ENCODE measurements around the gene RNF121. TPM values are rescaled to one million over a fixed set of nuclear protein-coding genes. Genes with fewer than 3 reads are reported as not detected.

RNF121 gene
- total and polyA plus RNA-seq, 2 donors (not counting 1 experiment from before 2014, with no cell fraction given): 31.7 to 56.0 TPM

DNA sequence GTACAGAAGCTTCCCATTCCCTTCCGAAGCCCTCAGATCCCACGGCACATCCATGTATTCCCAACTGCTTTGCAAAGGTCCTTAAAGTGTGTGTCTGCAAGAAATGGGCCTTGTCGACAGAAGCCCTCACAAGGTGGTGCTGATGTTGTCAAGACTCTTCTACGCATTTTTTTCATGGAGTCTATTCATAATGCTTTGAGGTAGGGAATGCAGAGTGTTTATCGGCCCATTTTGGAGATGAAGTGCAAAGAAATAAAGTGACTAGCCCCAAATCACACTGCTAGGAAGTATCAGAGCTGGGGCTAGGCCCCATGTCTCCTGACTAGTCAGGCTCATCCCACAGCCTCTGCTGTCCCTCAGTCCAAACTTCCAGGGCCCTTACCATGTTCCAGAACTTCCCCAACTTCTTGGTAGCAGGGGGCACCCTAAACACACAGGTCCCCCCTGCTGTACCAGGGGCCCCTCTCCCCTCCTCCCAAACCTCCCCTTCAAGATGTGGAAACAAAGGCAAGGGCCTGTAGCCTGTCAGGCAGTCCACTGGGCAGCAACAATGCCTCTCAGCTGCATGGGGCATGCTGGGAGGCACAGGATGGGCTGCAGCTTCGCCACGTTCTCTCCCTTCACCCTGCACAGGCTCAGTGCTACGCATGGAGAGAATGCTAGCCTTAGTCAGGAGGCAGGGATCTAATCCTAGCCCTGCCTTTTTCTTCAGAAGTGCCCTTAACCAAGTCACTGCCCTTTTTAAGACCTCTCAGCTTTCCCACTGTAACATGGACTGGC, 77.7 kb downstream of the RNF121 start:
- no peak overlapping the region for H3K27ac Mint-ChIP-seq
- Histone ChIP-seq H3K27me3 (replicated peaks in 1 of 4; ENCODE audit: control extremely low read depth in 1 of 4, control insufficient read depth in 3 of 4, insufficient read depth in 4 of 4, low read length in 3 of 4) (no peaks in the 10 kb centered on the region), H3K27ac (ENCODE audit: low read length in 2 of 2) (no peak overlapping the region), H3K4me3 (ENCODE audit: control extremely low read depth in 1 of 5, extremely low read depth in 1 of 5, insufficient read depth in 1 of 5, low read depth in 2 of 5, low read length in 4 of 5) (no peak overlapping the region), H3K79me2 (ENCODE audit: control insufficient read depth, insufficient read depth, low read length) (no peaks in the 10 kb centered on the region), H2AFZ (ENCODE audit: insufficient read depth, low read depth, low read length, poor library complexity, severe bottlenecking) (no peak overlapping the region), H3K36me3 (replicated peaks in 1 of 2; ENCODE audit: control extremely low read depth in 1 of 2, control insufficient read depth in 1 of 2, extremely low read depth in 1 of 2, insufficient read depth in 2 of 2, low read length in 1 of 2) (peaks cover 2 to 98% of the 10 kb centered on the region in 2 experiments), H3K4me1 (ENCODE audit: control insufficient read depth in 2 of 2, insufficient read depth in 2 of 2, low read length in 2 of 2) (no peaks in the 10 kb centered on the region), H3K9me3 (ENCODE audit: control extremely low read depth in 1 of 3, control insufficient read depth in 2 of 3, insufficient read depth in 1 of 3, low read length in 2 of 3) (no peaks in the 10 kb centered on the region), H4K20me1 (ENCODE audit: control insufficient read depth, insufficient read depth, low read length, poor library complexity, severe bottlenecking) (peaks cover 30% of the 10 kb centered on the region), H3K9ac (ENCODE audit: low read length) (no peak overlapping the region), H3K4me2 (replicated peaks; ENCODE audit: low read depth, low read length, poor library complexity, severe bottlenecking) (no peak overlapping the region)
- H3K4me3 Mint-ChIP-seq: no peak overlapping the region
- intact Hi-C loops (cut with micrococcal nuclease): no loop called here
- WGBS (ENCODE audit: insufficient coverage): 100% methylated on average over 6 of the region's 8 CpGs
- ATAC-seq (ENCODE audit: low read depth) (no peak), DNase-seq (no peak)
- no peaks in the 10 kb centered on the region for H3K9me3 Mint-ChIP-seq (ENCODE audit: insufficient read depth)
- no peaks in the 10 kb centered on the region for H3K27me3 Mint-ChIP-seq
- H3K4me1 Mint-ChIP-seq: peaks cover 6% of the 10 kb centered on the region
- CTCF ChIA-PET: interaction anchor here (0.7 to 1.6 kb wide), 4 partner anchors 9 to 28 kb away, joined by 3 to 4 read pairs (median 4); no protein-coding TSS in a partner anchor
- no peak for TF ChIP-seq EZH2 (IDR thresholded peaks at IDR 0.05; ENCODE audit: borderline replicate concordance, insufficient read depth, low read depth, low read length, poor library complexity, severe bottlenecking)
- TF ChIP-seq, protein P1, sequence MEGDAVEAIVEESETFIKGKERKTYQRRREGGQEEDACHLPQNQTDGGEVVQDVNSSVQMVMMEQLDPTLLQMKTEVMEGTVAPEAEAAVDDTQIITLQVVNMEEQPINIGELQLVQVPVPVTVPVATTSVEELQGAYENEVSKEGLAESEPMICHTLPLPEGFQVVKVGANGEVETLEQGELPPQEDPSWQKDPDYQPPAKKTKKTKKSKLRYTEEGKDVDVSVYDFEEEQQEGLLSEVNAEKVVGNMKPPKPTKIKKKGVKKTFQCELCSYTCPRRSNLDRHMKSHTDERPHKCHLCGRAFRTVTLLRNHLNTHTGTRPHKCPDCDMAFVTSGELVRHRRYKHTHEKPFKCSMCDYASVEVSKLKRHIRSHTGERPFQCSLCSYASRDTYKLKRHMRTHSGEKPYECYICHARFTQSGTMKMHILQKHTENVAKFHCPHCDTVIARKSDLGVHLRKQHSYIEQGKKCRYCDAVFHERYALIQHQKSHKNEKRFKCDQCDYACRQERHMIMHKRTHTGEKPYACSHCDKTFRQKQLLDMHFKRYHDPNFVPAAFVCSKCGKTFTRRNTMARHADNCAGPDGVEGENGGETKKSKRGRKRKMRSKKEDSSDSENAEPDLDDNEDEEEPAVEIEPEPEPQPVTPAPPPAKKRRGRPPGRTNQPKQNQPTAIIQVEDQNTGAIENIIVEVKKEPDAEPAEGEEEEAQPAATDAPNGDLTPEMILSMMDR (IDR thresholded peaks at IDR 0.05): no peak
- POLR2A ChIA-PET: no interaction called here

DNA sequence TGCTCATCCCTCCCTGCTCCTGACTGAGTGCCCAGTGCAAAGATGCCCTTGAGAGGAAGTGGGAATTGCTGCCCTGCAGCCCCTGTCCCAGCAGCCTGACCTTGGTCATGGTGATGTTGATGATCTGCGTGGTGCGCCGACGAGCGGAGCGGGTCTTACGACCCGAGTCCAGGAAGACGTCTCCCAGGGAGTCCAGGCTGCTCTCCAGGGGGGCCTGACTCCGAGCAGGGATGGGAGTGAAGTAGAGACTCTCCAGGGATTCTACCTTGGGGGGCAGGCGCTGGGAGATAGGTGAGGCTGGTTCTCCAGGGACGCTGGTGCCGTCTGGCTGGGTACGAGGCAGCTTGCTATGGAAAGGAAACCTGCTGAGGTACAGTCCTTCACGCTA, 78.2 kb downstream of the RNF121 start:
- intact Hi-C loops (cut with micrococcal nuclease): no loop called here
- DNase-seq (no peak), ATAC-seq (ENCODE audit: low read depth) (no peak)
- H3K4me1 Mint-ChIP-seq: peaks cover 2% of the 10 kb centered on the region
- over 99% methylated on average over 13 of the region's 15 CpGs for WGBS (ENCODE audit: insufficient coverage)
- ChIA-PET POLR2A (no interaction called here), CTCF (interaction anchor here (0.9 to 1.6 kb wide), 2 partner anchors 12 to 138 kb away, joined by 3 read pairs; no protein-coding TSS in a partner anchor)
- H3K27me3 Mint-ChIP-seq: no peaks in the 10 kb centered on the region
- H2AFZ ChIP-seq (ENCODE audit: insufficient read depth, low read depth, low read length, poor library complexity, severe bottlenecking): no peak overlapping the region
- no peaks in the 10 kb centered on the region for H3K27me3 ChIP-seq (replicated peaks in 1 of 4; ENCODE audit: control extremely low read depth in 1 of 4, control insufficient read depth in 3 of 4, insufficient read depth in 4 of 4, low read length in 3 of 4)
- no peak overlapping the region for H3K4me3 ChIP-seq (ENCODE audit: control extremely low read depth in 1 of 5, extremely low read depth in 1 of 5, insufficient read depth in 1 of 5, low read depth in 2 of 5, low read length in 4 of 5)
- no peak overlapping the region for H3K27ac ChIP-seq (ENCODE audit: low read length in 2 of 2)
- no peaks in the 10 kb centered on the region for H3K79me2 ChIP-seq (ENCODE audit: control insufficient read depth, insufficient read depth, low read length)
- peaks cover 34% of the 10 kb centered on the region for H4K20me1 ChIP-seq (ENCODE audit: control insufficient read depth, insufficient read depth, low read length, poor library complexity, severe bottlenecking)
- H3K9me3 ChIP-seq (ENCODE audit: control extremely low read depth in 1 of 3, control insufficient read depth in 2 of 3, insufficient read depth in 1 of 3, low read length in 2 of 3): no peaks in the 10 kb centered on the region
- no peak overlapping the region for H3K9ac ChIP-seq (ENCODE audit: low read length)
- no peak overlapping the region for H3K4me3 Mint-ChIP-seq
- H3K4me2 ChIP-seq (replicated peaks; ENCODE audit: low read depth, low read length, poor library complexity, severe bottlenecking): no peak overlapping the region
- peaks cover 2 to 98% of the 10 kb centered on the region in 2 experiments for H3K36me3 ChIP-seq (replicated peaks in 1 of 2; ENCODE audit: control extremely low read depth in 1 of 2, control insufficient read depth in 1 of 2, extremely low read depth in 1 of 2, insufficient read depth in 2 of 2, low read length in 1 of 2)
- no peaks in the 10 kb centered on the region for H3K9me3 Mint-ChIP-seq (ENCODE audit: insufficient read depth)
- no peaks in the 10 kb centered on the region for H3K4me1 ChIP-seq (ENCODE audit: control insufficient read depth in 2 of 2, insufficient read depth in 2 of 2, low read length in 2 of 2)
- H3K27ac Mint-ChIP-seq: no peak overlapping the region
- TF ChIP-seq, protein P1 (IDR thresholded peaks at IDR 0.05): no peak
- TF ChIP-seq EZH2 (IDR thresholded peaks at IDR 0.05; ENCODE audit: borderline replicate concordance, insufficient read depth, low read depth, low read length, poor library complexity, severe bottlenecking): no peak
